ENCODE data around the gene PTDSS2.

GRCh38 chr11:488062-488461, 38.0 kb downstream of the PTDSS2 start:
- TF ChIP-seq CTCF (IDR thresholded peaks at IDR 0.05; ENCODE audit: low read depth, low read length, poor library complexity, severe bottlenecking) (no peak), EZH2phosphoT487 (IDR thresholded peaks at IDR 0.05; ENCODE audit: borderline replicate concordance, low read length) (no peak)

All from DOHH2 (cell line).